GM19372 (cell line): Measurements from ENCODE around the gene GLRX5.
A peak's percentile ranks its signal among the peaks of the same experiment; 100 is the strongest.
"Not testable (repeated sequence)": the region's sequence is repeated elsewhere in the genome, so short reads cannot be mapped to it uniquely, and the experiment has no call there.

Experiments
- ATAC-seq: cut with Tn5 transposase; IDR thresholded peaks from one replicate; pipeline ENCODE4 v1.9.1; 2021; ENCODE audit warnings: mild to moderate bottlenecking, low read depth, moderate library complexity; ENCODE audit not compliant: unreplicated experiment

Gene GLRX5

GRCh38 chr14:95498622-95499353 lies 36.1 kb upstream of the GLRX5 start:
- no peak for ATAC-seq

DNA sequence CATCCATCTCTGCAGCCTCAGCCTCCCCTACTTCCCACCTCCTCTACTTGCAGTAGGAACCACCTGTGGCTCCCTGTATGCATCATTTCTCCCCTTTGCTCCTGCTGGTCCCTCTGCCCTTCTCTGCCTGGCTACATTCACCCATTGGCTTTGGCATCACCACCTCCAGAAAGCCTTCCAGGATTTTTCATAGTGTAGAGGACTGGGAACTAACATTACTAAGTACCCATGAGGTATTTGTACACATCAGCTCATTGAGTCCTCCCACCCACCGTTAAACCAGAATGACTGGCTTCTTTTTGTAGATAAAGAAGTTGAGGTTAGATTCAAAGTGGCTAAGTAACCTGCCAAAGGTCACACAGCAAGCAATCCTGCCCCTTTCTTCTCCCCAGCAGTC lies 35.5 kb upstream of the GLRX5 start:
- ATAC-seq, result no peak

- ATAC-seq, result no peak
These were observed 34.6 kb upstream of the GLRX5 start for GRCh38 chr14:95500201-95500681.

DNA sequence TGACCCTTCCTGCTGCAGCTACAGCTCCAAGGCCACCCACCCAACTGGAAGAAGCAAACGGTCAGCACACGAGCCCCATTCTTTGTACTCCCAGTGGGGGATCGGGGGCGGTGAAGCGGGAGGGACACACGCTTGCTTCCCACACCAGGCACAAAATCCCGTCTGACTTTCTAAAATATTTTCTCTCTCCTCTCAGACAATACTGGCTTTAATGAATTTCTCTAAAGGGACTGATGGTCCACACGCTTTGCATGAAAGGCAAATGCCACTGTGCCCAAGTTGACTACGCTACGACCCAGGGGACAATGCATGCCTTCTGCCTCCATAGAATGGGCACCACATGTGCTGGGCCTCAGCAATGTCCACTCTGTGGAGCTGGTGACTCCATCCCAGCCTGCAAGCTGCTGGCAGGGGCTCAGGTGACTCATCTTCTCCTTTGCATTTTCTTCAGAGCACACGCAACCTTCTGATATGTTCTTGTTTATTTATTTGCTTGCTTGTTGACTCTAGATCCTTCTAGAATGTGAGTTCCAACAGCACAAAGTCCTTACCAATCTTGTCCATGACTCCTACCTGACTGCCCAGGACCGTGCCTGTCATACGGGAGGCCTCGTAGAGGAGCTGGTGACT lies 34.0 kb upstream of the GLRX5 start:
- ATAC-seq, result no peak

- no peak for ATAC-seq
These were observed 32.4 kb upstream of the GLRX5 start for GRCh38 chr14:95502381-95502950.

DNA sequence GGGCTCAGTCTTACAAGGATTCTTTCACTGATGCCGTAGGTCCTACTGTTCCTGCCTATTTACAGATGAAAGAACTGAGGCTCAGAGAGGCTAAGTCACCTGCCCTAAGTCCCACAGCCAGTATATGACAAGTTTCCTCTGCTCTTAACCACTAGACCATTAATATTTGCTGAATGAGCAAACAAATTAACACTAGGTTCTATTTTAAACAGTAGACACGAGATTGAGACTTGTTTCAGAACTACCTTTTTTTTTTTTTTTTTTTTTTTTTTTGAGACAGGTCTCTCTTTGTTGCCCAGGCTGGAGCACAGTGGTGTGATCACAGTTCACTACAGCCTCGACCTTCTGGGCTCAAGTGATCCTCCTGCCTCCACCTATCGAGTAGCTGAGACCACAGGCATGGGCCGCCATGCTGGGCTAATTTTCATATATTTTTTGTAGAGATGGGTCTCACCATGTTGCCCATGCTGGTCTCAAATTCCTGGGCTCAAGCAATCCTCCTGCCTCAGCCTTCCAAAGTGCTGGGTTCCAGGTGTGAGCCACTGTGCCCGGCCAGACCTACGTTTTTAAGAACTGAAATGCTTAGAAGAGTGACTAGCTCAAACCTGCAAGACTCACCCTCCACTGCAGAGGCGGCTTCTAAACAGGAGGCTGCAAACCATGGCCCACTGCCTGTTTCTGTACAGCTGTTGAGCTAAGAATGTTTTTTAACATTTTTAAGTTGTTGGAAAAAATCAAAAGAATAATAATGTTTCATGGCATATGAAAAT lies 31.3 kb upstream of the GLRX5 start:
- ATAC-seq, result peak; percentile 53

GRCh38 chr14:95504135-95505029 lies 30.5 kb upstream of the GLRX5 start:
- ATAC-seq, result no peak

DNA sequence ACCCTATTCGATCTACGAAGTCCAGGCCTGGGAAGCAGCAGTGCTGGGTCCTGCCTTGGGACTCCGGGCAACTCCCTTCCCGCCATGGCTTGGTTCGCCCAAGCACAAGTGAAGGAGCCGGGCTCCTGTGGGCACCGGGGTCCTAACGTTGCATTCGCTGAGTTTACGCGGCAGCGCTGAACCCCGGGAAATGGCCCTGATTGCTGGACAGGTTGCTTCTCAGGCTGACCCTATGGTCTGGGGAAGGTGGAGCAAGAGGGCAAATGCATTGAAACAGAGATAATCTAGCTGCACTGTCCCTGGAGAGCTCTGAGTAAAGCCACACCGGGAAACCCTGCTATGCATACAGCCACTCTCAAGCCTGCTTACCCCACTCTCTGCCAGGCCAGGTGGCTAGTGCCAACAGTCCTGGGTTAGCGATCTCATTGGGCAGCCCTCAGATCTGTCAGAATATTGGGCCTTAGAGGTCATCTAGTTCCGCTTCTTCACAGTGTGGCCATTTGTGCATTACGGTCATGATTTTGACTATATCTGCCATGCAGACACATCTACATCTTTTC lies 29.7 kb upstream of the GLRX5 start:
- no peak for ATAC-seq

DNA sequence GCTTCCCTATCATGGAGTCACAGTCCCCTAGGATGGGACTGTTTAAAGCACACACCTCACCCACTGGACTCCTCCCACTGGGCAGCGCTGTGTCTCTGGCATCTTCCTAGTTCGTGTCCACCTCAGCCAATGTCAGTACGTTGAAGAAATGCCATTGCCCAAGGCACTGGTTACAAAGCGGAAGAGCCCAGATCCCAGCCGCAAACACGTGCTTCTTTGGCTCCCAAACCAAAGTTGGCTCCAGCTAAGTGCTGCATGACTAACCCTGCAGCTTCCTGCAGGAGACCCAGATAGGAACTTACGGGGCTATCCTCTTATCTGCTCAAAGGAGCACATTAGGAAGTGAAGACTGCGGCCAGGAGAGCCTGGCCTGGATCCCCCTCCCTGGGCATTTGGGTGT lies 27.7 kb upstream of the GLRX5 start:
- no peak for ATAC-seq

- ATAC-seq, result no peak
These were observed 27.1 kb upstream of the GLRX5 start for GRCh38 chr14:95507701-95508103.

DNA sequence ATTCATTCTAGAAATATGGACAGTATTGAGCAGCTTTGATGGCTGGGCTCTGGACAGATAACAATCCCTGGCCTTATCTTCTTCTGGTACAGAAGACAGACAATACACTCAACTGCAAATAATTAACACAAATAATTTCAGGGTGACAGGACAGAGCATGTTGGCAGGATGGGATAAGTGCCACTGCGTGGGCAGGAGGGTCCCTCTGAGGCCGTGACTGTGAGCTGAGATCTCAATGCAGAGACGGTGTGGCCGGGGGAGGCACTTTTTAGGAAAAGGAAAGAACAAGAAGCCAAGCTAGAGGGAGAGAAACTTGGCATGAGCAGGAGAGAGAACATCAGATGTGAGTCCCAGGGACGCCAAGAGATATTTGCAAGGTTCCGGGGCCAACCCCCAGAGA lies 26.5 kb upstream of the GLRX5 start:
- no peak for ATAC-seq

GRCh38 chr14:95509495-95509894 lies 25.4 kb upstream of the GLRX5 start:
- ATAC-seq, result no peak

GRCh38 chr14:95510344-95510743 lies 24.5 kb upstream of the GLRX5 start:
- not testable (repeated sequence) for ATAC-seq

DNA sequence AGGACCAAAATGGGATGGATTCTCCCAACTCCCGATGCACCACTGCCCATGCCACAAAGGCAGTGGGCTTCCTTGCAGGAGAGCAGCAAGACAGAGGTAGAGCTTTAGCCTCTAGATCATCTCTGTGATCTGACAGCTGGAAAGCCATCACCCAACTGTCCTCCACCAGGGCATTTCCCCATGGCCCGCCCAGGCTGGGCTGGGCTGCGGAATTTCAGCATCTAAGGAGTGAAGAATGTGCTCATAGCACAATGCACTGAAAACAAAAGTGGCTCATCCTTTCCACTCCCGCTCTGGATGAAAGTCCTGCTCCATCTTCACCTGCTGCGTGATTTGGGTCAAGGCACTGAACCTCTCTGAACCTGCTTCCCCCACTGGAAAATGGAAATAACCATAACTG lies 24.0 kb upstream of the GLRX5 start:
- ATAC-seq, result no peak

GRCh38 chr14:95511687-95512086 lies 23.2 kb upstream of the GLRX5 start:
- ATAC-seq, result no peak

GRCh38 chr14:95513291-95513690 lies 21.6 kb upstream of the GLRX5 start:
- ATAC-seq, result no peak

- no peak for ATAC-seq
These were observed 20.4 kb upstream of the GLRX5 start for GRCh38 chr14:95514131-95515079.

GRCh38 chr14:95515080-95515489 lies 19.8 kb upstream of the GLRX5 start:
- ATAC-seq, result no peak
